ENCODE measurements around the gene ADRA2B.

The ADRA2B gene

GRCh38 chr2:96115631-96116423, 544 bp downstream of the ADRA2B start:
- DNase-seq: no peak

- no peak for DNase-seq
Measured at GRCh38 chr2:96114903-96115581, 1.3 kb downstream of the ADRA2B start.

- no peak for DNase-seq
Measured at GRCh38 chr2:96114546-96114902, 1.8 kb downstream of the ADRA2B start.

- no peak for DNase-seq
Measured at GRCh38 chr2:96113951-96114350, 2.4 kb downstream of the ADRA2B start.

GRCh38 chr2:96113367-96113677, 3.0 kb downstream of the ADRA2B start:
- DNase-seq: no peak

- no peak for DNase-seq
Measured at GRCh38 chr2:96112501-96113366, 3.6 kb downstream of the ADRA2B start.

GRCh38 chr2:96111823-96112500, 4.4 kb downstream of the ADRA2B start:
- DNase-seq: no peak

- DNase-seq: no peak
Measured at GRCh38 chr2:96111257-96111640, 5.1 kb downstream of the ADRA2B start.

GRCh38 chr2:96110621-96111256, 5.6 kb downstream of the ADRA2B start:
- no peak for DNase-seq

- no peak for DNase-seq
Measured at GRCh38 chr2:96109931-96110511, 6.3 kb downstream of the ADRA2B start.

- DNase-seq: no peak
Measured at GRCh38 chr2:96109361-96109680, 7.0 kb downstream of the ADRA2B start.

- no peak for DNase-seq
Measured at GRCh38 chr2:96108541-96109360, 7.6 kb downstream of the ADRA2B start.

GRCh38 chr2:96108151-96108540, 8.2 kb downstream of the ADRA2B start:
- no peak for DNase-seq

- DNase-seq: no peak
Measured at GRCh38 chr2:96107708-96108065, 8.7 kb downstream of the ADRA2B start.

- DNase-seq: no peak
Measured at GRCh38 chr2:96106991-96107707, 9.2 kb downstream of the ADRA2B start.

- no peak for DNase-seq
Measured at GRCh38 chr2:96105994-96106715, 10.2 kb downstream of the ADRA2B start.

GRCh38 chr2:96105152-96105915, 11.0 kb downstream of the ADRA2B start:
- DNase-seq: no peak

- no peak for DNase-seq
Measured at GRCh38 chr2:96104487-96104861, 11.9 kb downstream of the ADRA2B start.

- DNase-seq: no peak
Measured at GRCh38 chr2:96103761-96104486, 12.4 kb downstream of the ADRA2B start.
